Osteocyte (in vitro differentiated cells): ENCODE data around the gene CHRDL2. TPM values are rescaled to one million over a fixed set of nuclear protein-coding genes. Genes with fewer than 3 reads are reported as not detected.

Source experiments
- DNase-seq: peaks from one replicate; pipeline ENCODE4 v3.0.0; 2021; ENCODE audit warnings: mixed read lengths; ENCODE audit not compliant: unreplicated experiment; ENCODE audit errors: extremely low spot score
- H3K27ac Mint-ChIP-seq: one replicate; pipeline ENCODE4 v1.8.0; 2021; ENCODE audit warnings: mild to moderate bottlenecking, mixed read lengths; ENCODE audit not compliant: unreplicated experiment
- H3K27me3 Mint-ChIP-seq: one replicate; pipeline ENCODE4 v1.8.0; 2021; ENCODE audit warnings: mixed read lengths; ENCODE audit not compliant: unreplicated experiment
- H3K36me3 Mint-ChIP-seq: one replicate; pipeline ENCODE4 v1.8.0; 2021; ENCODE audit warnings: mixed read lengths; ENCODE audit not compliant: unreplicated experiment
- H3K4me1 Mint-ChIP-seq: one replicate; pipeline ENCODE4 v1.8.0; 2021; ENCODE audit warnings: mixed read lengths; ENCODE audit not compliant: unreplicated experiment
- H3K4me3 Mint-ChIP-seq: one replicate; pipeline ENCODE4 v1.8.0; 2021; ENCODE audit warnings: mild to moderate bottlenecking, moderate library complexity, mixed read lengths; ENCODE audit not compliant: unreplicated experiment
- H3K9me3 Mint-ChIP-seq: one replicate; pipeline ENCODE4 v1.8.0; 2021; ENCODE audit warnings: mixed read lengths; ENCODE audit not compliant: unreplicated experiment
- total RNA-seq: library from RNA; stranded (reverse); gene quantifications from 2 replicates; pipeline ENCODE4 v1.2.1, GENCODE V29; 2021
- TF ChIP-seq, protein P1 (sequence below): fragments of 200-600 bp; sonication (generic); IDR thresholded peaks from 2 replicates; pipeline ENCODE4 v1.5.0; 2021; ENCODE audit warnings: antibody characterized with exemption, mild to moderate bottlenecking, moderate library complexity

CHRDL2 gene
- total RNA-seq, 1 donor from 2014 or later = not detected

DNA sequence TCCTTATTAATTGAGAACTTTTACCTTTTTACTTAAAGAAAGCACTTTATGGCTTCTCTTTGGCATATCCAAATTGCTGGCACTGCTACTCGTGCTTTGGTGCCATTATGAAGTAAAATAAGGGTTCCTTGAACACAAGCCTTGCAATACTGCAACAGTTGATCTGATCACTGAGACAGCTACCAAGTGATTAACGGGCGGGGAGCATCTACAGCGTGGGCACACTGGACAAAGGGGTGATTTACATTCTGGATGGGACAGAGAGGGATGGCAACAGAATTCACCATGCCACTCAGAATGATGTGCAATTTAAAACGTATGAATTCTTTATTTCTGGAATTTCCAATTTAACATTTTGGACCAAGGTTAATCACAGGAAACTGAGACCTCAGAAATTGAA, 7.7 kb downstream of the CHRDL2 start:
- H3K4me3 Mint-ChIP-seq = no peak overlapping the region
- H3K27me3 Mint-ChIP-seq = peaks cover 59% of the 10 kb centered on the region
- TF ChIP-seq, protein P1, sequence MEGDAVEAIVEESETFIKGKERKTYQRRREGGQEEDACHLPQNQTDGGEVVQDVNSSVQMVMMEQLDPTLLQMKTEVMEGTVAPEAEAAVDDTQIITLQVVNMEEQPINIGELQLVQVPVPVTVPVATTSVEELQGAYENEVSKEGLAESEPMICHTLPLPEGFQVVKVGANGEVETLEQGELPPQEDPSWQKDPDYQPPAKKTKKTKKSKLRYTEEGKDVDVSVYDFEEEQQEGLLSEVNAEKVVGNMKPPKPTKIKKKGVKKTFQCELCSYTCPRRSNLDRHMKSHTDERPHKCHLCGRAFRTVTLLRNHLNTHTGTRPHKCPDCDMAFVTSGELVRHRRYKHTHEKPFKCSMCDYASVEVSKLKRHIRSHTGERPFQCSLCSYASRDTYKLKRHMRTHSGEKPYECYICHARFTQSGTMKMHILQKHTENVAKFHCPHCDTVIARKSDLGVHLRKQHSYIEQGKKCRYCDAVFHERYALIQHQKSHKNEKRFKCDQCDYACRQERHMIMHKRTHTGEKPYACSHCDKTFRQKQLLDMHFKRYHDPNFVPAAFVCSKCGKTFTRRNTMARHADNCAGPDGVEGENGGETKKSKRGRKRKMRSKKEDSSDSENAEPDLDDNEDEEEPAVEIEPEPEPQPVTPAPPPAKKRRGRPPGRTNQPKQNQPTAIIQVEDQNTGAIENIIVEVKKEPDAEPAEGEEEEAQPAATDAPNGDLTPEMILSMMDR = no peak
- H3K9me3 Mint-ChIP-seq = no peaks in the 10 kb centered on the region
- no peak for DNase-seq
- no peaks in the 10 kb centered on the region for H3K4me1 Mint-ChIP-seq
- no peak overlapping the region for H3K27ac Mint-ChIP-seq
- H3K36me3 Mint-ChIP-seq = no peaks in the 10 kb centered on the region

DNA sequence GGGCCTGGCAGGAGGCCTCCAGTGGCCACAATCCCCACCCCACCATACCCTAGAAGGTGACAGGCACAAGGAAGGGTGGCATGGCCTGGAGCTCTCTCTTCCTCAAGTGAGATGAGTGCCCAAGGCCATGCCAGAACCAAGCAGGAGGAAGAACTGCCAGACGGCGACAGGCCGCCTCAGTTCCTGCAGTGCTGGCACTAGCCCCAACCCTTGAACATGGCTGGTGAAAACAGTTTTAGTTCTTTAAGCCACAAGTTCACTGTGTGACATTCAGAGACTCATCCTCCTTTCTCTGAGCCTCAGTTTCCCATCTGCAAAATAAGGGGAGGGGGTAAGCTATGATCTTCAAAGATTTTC, 9.8 kb downstream of the CHRDL2 start:
- TF ChIP-seq, protein P1 = no peak
- Mint-ChIP-seq H3K36me3 (no peaks in the 10 kb centered on the region), H3K27ac (no peak overlapping the region), H3K4me3 (no peak overlapping the region), H3K27me3 (peaks cover 53% of the 10 kb centered on the region), H3K4me1 (peaks cover 6% of the 10 kb centered on the region), H3K9me3 (no peaks in the 10 kb centered on the region)
- no peak for DNase-seq

DNA sequence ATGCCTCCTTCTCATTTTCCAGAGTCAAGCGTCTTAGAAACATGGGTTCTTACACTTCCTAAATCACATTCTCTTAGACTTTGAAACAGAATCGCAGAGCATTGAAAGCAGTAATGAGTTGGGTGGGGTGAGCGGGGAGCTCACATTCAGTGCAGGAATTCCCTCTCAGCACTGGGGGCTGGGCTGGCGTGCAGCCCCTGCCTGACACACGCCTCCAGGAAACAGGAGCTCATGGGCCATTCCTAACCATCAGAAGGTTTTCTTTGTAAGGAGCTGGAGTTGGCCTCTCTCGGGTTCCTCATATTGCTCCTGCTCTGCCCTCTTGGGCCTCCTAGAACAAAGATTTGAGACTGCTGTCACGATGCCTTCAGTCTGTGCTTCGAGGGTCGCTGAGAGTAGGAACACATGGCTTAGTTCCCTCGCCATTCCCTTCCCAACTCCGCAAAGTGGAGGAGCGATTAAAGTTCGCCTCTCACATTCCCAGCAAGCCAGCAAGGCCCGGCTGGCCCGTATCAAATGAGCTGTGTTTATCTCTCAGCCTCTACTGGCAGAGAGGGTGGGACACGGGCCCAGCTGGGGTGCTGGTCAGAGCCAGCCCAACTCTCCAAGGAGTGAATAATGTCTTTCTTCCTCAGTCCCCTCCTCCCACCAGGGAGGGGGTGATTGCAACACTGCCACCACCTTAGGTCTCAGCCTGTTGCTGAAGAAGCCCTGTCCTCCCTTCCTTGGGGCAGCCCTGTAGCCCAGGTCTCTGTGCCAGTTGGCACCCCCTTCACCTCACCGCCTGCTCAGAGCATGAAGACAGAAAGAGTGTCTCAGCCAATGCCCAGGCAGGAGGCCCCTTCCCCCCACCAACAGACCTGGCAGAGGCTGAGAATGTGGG, 10.4 kb downstream of the CHRDL2 start:
- no peaks in the 10 kb centered on the region for H3K9me3 Mint-ChIP-seq
- H3K27ac Mint-ChIP-seq = no peak overlapping the region
- TF ChIP-seq, protein P1 = no peak
- H3K4me1 Mint-ChIP-seq = peaks cover 6% of the 10 kb centered on the region
- no peaks in the 10 kb centered on the region for H3K36me3 Mint-ChIP-seq
- H3K27me3 Mint-ChIP-seq = peaks cover 50% of the 10 kb centered on the region
- no peak overlapping the region for H3K4me3 Mint-ChIP-seq
- DNase-seq = no peak

DNA sequence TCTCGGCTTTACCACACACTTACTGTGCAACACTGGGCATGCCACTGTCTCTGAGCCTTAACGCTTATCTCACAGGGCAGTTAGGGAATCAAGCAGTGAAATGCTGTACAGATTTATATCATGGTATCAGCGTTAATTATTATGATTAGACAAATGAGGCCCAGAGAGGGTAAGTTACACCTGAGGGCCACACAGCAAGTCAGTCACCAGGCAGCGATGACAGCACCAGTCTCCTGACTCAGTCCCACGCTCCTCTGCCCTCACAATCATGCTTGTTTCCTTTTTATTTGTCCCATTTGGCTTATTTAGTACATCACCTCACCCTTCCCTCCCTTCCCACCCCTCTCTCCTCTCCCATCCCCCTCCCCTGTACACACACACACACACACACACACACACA, 12.2 kb downstream of the CHRDL2 start:
- Mint-ChIP-seq H3K9me3 (no peaks in the 10 kb centered on the region), H3K27me3 (peaks cover 31% of the 10 kb centered on the region), H3K4me3 (no peak overlapping the region), H3K27ac (no peak overlapping the region), H3K36me3 (no peaks in the 10 kb centered on the region), H3K4me1 (peaks cover 6% of the 10 kb centered on the region)
- no peak for DNase-seq
- TF ChIP-seq, protein P1 = no peak

DNA sequence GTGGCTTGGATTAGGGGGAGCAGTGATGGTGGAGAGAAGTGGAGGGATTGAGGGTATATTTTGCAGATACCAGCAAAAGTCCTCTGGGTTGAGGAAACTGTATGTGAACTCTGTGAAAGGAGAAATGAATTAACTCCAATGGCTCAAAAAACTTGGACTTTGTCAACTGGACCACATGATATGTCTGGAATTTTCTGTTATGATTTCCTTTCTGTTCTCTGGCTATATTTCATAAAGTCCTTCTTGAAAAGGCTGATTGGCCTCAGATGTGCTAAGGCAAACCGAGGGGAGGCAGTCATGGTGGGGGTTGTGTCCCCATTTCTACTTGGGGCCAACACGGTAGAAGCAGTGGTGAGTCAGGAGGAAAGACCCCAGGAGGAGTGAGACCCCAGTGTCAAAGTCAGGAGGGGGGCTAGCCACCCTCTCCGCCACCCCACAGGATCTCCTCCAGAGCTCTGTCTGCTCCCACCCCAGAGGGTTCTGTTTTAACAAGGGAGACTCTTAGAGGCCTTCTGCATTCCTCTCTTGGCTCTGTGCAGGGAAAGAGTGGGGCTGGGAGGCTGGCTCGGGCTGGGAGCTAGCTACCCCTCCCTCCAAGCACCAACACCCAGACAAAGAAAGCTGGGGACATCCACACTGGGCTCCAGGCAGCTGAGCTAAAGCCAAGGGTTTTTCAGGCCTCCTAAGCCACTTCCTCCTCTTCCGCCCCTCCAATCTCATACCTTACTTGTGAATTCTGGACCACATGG, 13.8 kb downstream of the CHRDL2 start:
- H3K9me3 Mint-ChIP-seq = no peaks in the 10 kb centered on the region
- TF ChIP-seq, protein P1 = no peak

More for the DNA sequence above, 13.8 kb downstream of the CHRDL2 start:
- Mint-ChIP-seq H3K4me1 (peaks cover 6% of the 10 kb centered on the region), H3K4me3 (no peak overlapping the region), H3K27ac (no peak overlapping the region), H3K36me3 (no peaks in the 10 kb centered on the region), H3K27me3 (peaks cover 16% of the 10 kb centered on the region)
- no peak for DNase-seq
